MM.1S (cell line): ENCODE results near the gene MAP2K6.

Source experiments
- DNase-seq: peaks from one replicate; pipeline ENCODE4 v3.0.0-alpha.2; 2015
- H2AFZ ChIP-seq: fragments of 300-600 bp; sonication (generic); 2 replicates; pipeline ENCODE4 v1.6.0; 2016; ENCODE audit warnings: antibody characterized with exemption, low read length
- H3F3A ChIP-seq: fragments of 300-600 bp; sonication (generic); 2 replicates; pipeline ENCODE4 v1.6.1; 2016; ENCODE audit warnings: mild to moderate bottlenecking, antibody characterized with exemption, low read length, moderate library complexity, mixed read lengths; ENCODE audit not compliant: insufficient read depth
- H3K27ac ChIP-seq: fragments of 300-600 bp; sonication (generic); 2 replicates; pipeline ENCODE4 v1.5.1; 2016; ENCODE audit warnings: mild to moderate bottlenecking, low read length
- H3K27me3 ChIP-seq: fragments of 300-600 bp; sonication (generic); replicated peaks from 2 replicates; pipeline ENCODE4 v1.6.0; 2016; ENCODE audit warnings: low read length; ENCODE audit not compliant: insufficient read depth
- H3K36me3 ChIP-seq: fragments of 300-600 bp; sonication (generic); replicated peaks from 2 replicates; pipeline ENCODE4 v1.6.1; 2016; ENCODE audit warnings: mild to moderate bottlenecking, low read length, mixed read lengths; ENCODE audit not compliant: insufficient read depth
- H3K4me1 ChIP-seq: fragments of 300-600 bp; sonication (generic); 2 replicates; pipeline ENCODE4 v1.6.1; 2016; ENCODE audit warnings: low read length, mixed read lengths
- H3K4me2 ChIP-seq: fragments of 300-600 bp; sonication (generic); 2 replicates; pipeline ENCODE4 v1.6.0; 2016; ENCODE audit warnings: low read depth, low read length
- H3K4me3 ChIP-seq: fragments of 300-600 bp; sonication (generic); 2 replicates; pipeline ENCODE4 v1.5.1; 2016; ENCODE audit warnings: low read length, mixed read lengths
- H3K79me2 ChIP-seq: fragments of 300-600 bp; sonication (generic); 2 replicates; pipeline ENCODE4 v1.6.1; 2016; ENCODE audit warnings: mixed run types, low read length, mixed read lengths
- H3K9ac ChIP-seq: fragments of 300-600 bp; sonication (generic); 2 replicates; pipeline ENCODE4 v1.6.1; 2016; ENCODE audit warnings: low read length, mixed read lengths
- H3K9me2 ChIP-seq: fragments of 300-600 bp; sonication (generic); replicated peaks from 2 replicates; pipeline ENCODE4 v1.6.1; 2016; ENCODE audit warnings: mild to moderate bottlenecking, low read length, mixed read lengths; ENCODE audit not compliant: insufficient read depth
- H3K9me3 ChIP-seq: fragments of 300-600 bp; sonication (generic); replicated peaks from 2 replicates; pipeline ENCODE4 v1.6.1; 2016; ENCODE audit warnings: mild to moderate bottlenecking, low read length, mixed read lengths; ENCODE audit not compliant: insufficient read depth
- H4K20me1 ChIP-seq: fragments of 300-600 bp; sonication (generic); 2 replicates; pipeline ENCODE4 v1.6.1; 2016; ENCODE audit warnings: mild to moderate bottlenecking, low read length, moderate library complexity, mixed read lengths; ENCODE audit not compliant: insufficient read depth
- EZH2 ChIP-seq: fragments of 300-600 bp; sonication (generic); optimal IDR thresholded peaks from 2 replicates; pipeline ENCODE3; 2017; ENCODE audit warnings: low read depth, mild to moderate bottlenecking, antibody characterized with exemption, low read length, mixed read lengths
- EZH2phosphoT487 ChIP-seq: fragments of 300-600 bp; sonication (generic); IDR thresholded peaks from 2 replicates; pipeline ENCODE4 v1.6.1; 2018; ENCODE audit warnings: antibody characterized with exemption, low read length
- TF ChIP-seq, protein P1 (sequence below): fragments of 300-600 bp; sonication (generic); IDR thresholded peaks from 2 replicates; pipeline ENCODE4 v1.5.1; 2016; ENCODE audit warnings: antibody characterized with exemption, low read length, mixed read lengths

MAP2K6 gene

GRCh38 chr17:69500911-69501429 is 86.5 kb downstream of the MAP2K6 start:
- Histone ChIP-seq H3K4me1 (no peaks in the 10 kb centered on the region), H3K9ac (no peak overlapping the region), H4K20me1 (no peaks in the 10 kb centered on the region), H3K79me2 (no peaks in the 10 kb centered on the region), H3K9me2 (no peaks in the 10 kb centered on the region), H3K27ac (no peak overlapping the region), H3K9me3 (no peaks in the 10 kb centered on the region), H3K4me2 (no peak overlapping the region), H3K27me3 (no peaks in the 10 kb centered on the region), H3K36me3 (no peaks in the 10 kb centered on the region), H3F3A (no peaks in the 10 kb centered on the region), H2AFZ (no peak overlapping the region), H3K4me3 (no peak overlapping the region)
- DNase-seq: no peak
- TF ChIP-seq, protein P1, sequence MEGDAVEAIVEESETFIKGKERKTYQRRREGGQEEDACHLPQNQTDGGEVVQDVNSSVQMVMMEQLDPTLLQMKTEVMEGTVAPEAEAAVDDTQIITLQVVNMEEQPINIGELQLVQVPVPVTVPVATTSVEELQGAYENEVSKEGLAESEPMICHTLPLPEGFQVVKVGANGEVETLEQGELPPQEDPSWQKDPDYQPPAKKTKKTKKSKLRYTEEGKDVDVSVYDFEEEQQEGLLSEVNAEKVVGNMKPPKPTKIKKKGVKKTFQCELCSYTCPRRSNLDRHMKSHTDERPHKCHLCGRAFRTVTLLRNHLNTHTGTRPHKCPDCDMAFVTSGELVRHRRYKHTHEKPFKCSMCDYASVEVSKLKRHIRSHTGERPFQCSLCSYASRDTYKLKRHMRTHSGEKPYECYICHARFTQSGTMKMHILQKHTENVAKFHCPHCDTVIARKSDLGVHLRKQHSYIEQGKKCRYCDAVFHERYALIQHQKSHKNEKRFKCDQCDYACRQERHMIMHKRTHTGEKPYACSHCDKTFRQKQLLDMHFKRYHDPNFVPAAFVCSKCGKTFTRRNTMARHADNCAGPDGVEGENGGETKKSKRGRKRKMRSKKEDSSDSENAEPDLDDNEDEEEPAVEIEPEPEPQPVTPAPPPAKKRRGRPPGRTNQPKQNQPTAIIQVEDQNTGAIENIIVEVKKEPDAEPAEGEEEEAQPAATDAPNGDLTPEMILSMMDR: no peak
- no peak for TF ChIP-seq EZH2
- no peak for TF ChIP-seq EZH2phosphoT487

- Histone ChIP-seq H3K9ac (no peak overlapping the region), H3K27me3 (no peaks in the 10 kb centered on the region), H3K79me2 (no peaks in the 10 kb centered on the region), H3K4me3 (no peak overlapping the region), H3K9me2 (no peaks in the 10 kb centered on the region), H3F3A (no peaks in the 10 kb centered on the region), H3K4me1 (no peaks in the 10 kb centered on the region), H4K20me1 (no peaks in the 10 kb centered on the region), H3K27ac (no peak overlapping the region), H2AFZ (no peak overlapping the region), H3K36me3 (no peaks in the 10 kb centered on the region), H3K9me3 (no peaks in the 10 kb centered on the region), H3K4me2 (no peak overlapping the region)
- no peak for DNase-seq
- TF ChIP-seq, protein P1: no peak
- TF ChIP-seq EZH2phosphoT487 (no peak), EZH2 (no peak)
Observed at GRCh38 chr17:69501591-69502468, 87.3 kb downstream of the MAP2K6 start.

DNA sequence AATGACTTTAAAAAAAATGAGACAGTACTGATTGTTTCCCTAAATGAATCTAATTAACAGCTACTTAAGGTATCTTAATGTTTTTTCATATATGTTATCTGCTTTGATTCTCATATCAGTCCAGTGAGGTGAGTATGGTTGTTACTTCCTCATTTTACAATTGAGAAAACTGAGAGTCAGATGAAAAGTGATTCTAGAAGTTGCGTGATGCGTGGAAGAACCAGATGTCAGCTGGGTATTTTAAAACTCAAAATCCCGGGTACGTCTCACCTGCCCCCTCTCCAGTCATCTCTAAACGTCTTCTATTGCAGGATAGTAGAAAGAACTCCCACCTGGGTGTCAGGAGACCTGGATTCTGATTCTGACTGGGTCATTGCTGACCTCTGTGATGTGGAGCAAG is 89.2 kb downstream of the MAP2K6 start:
- no peak overlapping the region for H3K27ac ChIP-seq

More for the DNA sequence above, 89.2 kb downstream of the MAP2K6 start:
- no peaks in the 10 kb centered on the region for H3K9me2 ChIP-seq
- H2AFZ ChIP-seq: no peak overlapping the region; the same call in 1 of the 2 replicates
- no peak for TF ChIP-seq EZH2phosphoT487
- TF ChIP-seq, protein P1: no peak
- TF ChIP-seq EZH2: no peak
- no peaks in the 10 kb centered on the region for H3F3A ChIP-seq
- H4K20me1 ChIP-seq: no peaks in the 10 kb centered on the region
- no peak overlapping the region for H3K4me3 ChIP-seq
- H3K4me1 ChIP-seq: no peaks in the 10 kb centered on the region
- H3K79me2 ChIP-seq: no peaks in the 10 kb centered on the region
- DNase-seq: peak; percentile 13
- H3K36me3 ChIP-seq: no peaks in the 10 kb centered on the region
- H3K4me2 ChIP-seq: no peak overlapping the region
- no peak overlapping the region for H3K9ac ChIP-seq
- no peaks in the 10 kb centered on the region for H3K27me3 ChIP-seq
- no peaks in the 10 kb centered on the region for H3K9me3 ChIP-seq
